ENCODE measurements around the gene MPC1.

MPC1 gene

DNA sequence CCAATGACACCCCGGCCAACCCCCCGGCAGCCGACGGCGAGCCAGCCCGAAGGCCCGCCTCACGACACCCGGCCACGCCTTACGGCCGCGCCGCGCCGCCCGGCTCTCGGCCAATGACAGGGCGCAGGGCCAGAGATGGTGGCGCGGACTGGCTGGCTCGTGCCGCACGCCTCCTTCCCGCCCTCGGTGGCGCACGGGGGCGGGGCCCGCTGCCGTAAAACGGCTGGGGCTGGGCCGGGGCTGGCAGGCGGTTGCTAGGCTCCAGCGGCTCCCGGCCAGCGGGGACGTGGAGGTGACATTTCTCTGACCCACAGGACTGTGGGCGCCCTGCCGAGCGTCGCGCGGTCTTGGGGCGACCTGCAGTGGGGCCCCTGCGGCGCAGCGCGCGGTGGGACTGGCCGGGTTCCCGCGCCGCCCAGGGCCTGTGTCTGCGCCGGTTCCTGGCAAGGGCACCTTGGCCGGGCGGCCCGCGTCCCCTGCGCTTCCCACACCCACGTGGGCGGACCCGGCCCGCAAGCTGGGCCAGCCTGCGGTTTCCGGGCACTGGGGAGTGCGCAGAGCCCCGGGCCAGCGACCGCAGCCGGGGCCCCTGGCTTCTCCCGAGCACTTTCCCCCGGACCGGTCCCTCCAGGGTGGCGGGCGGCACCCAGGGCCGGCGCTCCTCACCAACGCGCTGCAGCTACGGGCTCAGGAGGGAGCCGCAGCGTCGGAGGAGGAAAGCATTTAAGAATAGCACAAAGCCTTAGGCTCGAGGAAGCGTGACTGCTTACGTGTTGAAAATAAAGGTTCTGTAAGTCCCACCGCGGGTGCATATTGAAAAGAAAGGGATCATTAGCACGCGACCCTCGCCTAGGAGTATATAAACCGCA is at the start of gene MPC1:
TSS of gene MPC1 (minus strand) at position 8 of the 869 bp plus-strand sequence. CDS start 64 bp downstream, outside the sequence.
- DNase-seq (ENCODE audit: low read depth in 2 of 2, low spot score in 1 of 2), result peak; percentile 75 to 86

DNA sequence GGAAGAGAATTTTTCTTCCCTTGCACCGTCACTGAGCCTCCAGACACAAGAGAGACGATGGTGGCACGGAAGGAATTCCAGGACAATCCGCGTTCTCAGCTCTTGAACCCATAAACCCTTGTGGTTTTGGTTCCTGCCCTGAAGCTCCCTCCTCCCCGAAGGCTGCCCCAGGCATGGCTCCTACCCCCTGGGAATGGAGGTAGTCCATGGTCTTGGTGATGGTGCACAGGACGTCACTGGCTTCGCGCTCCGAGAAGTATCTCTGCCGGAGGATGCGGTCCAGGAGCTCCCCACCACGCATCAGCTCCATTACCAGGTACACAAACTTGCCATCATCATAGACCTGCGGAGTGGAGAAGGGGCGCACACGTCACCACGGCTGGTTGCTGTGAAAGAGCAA is 47.5 kb upstream of the MPC1 start:
- DNase-seq (ENCODE audit: low read depth in 2 of 2, low spot score in 1 of 2), result no peak

DNA sequence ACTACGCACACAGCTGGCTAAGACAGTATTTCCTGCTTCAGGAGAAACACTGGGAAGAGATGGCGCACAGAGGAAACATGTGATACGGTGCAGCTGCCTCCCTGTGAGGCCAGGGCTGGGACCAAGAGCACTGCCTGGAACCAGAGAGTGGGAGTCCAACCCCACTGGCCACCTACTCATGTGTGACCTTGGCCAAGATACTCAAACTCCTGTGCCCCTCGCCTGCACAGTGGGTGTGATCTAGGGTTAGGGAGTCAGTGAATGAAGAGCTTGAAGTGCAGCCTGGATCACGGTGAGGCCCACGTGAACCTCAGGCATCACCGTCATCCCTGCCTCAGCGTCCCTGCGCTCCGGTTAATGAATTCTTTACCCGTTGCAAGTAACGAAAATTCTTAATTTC is 41.7 kb upstream of the MPC1 start:
- no peak for DNase-seq (ENCODE audit: low read depth in 2 of 2, low spot score in 1 of 2)

DNA sequence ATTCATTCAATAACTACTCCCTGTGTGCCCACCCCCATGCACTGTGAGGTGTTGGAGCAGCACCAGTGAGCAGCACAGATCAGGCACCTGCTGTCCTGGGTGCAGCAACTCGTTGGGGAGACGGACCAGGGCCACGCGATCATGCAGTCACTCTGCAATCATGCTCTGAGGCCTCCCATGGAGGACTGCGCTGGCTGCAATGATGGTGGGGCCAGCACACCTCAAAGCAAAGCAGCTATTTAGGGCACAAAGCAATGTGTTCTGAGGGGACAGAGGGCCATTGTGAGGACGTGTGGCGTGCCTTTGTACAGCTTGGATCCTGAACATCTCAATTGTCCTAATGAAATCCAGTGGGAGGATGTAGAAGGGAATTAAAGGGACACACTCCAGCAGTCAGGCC is 41.0 kb upstream of the MPC1 start:
- no peak for DNase-seq (ENCODE audit: low read depth in 2 of 2, low spot score in 1 of 2)

DNA sequence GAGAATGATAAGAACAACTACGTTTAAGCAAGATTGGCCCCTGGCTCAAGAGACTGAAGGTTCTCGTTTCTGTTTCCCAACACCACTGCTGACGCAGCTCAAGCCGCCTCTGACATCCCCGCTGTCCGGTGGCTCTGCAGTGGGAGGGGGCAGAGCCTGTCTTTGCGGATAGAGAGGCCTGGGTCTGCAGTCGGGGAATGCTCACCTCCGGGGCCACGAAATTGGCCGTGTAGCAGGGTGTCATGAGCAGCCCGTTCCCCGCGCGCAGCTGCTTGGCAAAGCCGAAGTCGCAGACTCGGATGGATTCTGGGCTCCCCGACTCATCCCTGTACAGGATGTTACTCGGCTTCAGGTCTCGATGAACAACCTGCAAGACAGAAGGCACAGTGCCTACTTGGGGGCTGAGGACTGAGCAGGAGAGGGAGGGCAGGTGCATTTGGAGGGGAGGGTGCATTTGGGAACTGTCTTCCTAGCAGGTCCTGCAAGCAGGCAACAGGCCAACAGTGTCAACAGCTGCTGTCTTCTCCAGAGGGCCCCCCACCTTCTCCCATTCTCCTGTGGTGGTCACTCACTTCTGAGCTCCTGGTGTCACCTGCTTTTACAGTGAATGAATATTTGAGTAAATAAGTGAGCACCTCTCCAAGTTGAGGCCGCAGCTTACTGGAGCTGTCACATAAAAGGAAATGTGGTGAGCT is 40.5 kb upstream of the MPC1 start:
- no peak for DNase-seq (ENCODE audit: low read depth in 2 of 2, low spot score in 1 of 2)

DNA sequence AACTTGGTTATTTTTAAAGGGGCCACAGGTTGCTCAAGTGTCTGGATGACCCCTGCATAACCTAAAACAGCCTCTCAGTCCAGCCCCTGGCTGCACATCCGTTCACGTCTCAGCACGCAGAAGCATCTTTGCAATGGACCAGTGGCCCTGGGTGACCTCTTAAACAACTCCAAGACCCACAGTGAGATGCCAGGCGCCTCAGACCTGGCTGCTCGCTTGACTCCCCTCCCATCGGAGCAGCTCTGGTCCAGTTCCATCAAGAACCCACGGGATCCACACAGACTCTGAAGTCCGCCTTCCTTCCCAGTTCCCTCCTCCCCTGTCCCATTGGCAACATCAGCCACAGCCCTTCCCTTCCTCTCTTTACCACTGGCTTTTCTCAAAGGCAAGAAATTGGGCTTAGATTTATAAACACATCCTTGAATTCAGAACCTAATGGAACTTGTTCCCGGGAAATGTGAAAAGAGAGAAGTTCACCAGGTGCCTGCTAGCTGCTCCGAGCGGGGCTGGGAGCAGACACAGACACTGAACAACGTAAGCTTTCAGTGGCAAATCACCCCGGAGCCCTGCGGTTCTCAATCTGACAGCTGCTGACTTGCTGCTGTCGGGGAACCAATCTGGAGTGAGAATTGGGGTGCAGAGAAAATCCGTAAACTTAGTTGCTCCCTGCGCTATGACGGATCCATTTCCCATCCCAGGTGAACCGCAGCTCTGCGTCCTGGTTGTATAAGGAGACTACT is 39.6 kb upstream of the MPC1 start:
- DNase-seq (ENCODE audit: low read depth in 2 of 2, low spot score in 1 of 2), result no peak

DNA sequence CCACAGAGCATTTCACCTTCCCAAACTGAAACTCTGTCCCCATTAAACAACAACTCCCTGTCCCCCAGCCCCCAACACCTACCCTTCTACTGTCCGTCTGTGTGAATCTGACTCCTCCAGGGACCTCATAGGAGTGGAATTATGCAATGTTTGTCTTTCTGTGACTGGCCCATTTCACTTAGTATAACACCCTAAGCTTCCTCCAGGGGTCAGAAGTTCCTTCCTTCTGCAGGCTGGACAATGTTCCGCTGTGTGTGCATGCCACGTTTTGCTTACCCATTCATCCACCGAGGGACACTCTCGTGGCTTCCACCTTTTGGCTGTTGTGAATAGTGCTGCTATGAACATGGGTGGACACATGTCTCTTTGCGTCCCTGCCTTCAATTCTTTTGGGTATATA is 37.6 kb upstream of the MPC1 start:
- DNase-seq (ENCODE audit: low read depth in 2 of 2, low spot score in 1 of 2), result no peak

DNA sequence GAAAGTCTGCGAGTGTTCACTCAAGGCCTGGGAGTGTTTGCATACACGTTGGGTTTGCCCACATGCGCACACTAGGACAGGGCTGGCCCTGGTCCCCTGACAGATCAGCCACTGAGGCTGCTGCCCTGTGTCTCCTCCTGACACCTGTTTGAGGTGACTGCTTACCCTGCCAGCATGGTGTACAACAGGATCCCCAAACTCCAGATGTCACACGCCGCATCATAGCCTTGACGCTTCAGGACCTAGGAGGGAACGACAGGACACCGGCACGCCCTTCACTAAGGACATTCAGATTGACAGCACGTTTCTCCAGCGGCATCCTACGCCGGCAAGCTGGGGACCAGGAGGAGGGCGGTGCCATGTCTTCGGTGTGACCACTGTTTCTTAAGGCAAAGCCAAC is 37.0 kb upstream of the MPC1 start:
- DNase-seq (ENCODE audit: low read depth in 2 of 2, low spot score in 1 of 2), result no peak

- DNase-seq (ENCODE audit: low read depth in 2 of 2, low spot score in 1 of 2), result peak in 1 of 2 donors; percentile 49
Observed at GRCh38 chr6:166419286-166419685, 36.5 kb upstream of the MPC1 start.

GRCh38 chr6:166418691-166419143 is 36.0 kb upstream of the MPC1 start:
- DNase-seq (ENCODE audit: low read depth in 2 of 2, low spot score in 1 of 2), result no peak

GRCh38 chr6:166417285-166417691 is 34.5 kb upstream of the MPC1 start:
- DNase-seq (ENCODE audit: low read depth in 2 of 2, low spot score in 1 of 2), result no peak

GRCh38 chr6:166415833-166416347 is 33.1 kb upstream of the MPC1 start:
- DNase-seq (ENCODE audit: low read depth in 2 of 2, low spot score in 1 of 2), result no peak

DNA sequence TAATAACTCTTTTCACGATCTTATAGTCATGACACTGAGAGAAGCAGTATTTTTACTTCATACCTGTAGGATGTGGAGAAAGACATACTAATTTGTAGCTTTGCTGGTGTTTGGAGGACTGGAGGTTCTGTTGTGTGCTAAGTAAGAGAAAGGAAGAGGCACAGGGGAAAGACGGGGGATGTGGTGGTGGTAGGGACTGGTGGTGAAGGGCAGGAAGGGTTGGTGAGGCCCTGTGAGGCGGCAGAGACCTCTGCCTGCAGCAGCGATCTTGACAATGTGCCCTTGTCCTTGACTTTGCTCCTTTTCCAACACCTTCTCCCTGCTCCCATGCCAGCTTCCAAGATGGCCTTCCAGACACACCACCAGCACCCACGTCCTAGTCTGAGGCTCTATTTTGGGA is 32.6 kb upstream of the MPC1 start:
- no peak for DNase-seq (ENCODE audit: low read depth in 2 of 2, low spot score in 1 of 2)

DNA sequence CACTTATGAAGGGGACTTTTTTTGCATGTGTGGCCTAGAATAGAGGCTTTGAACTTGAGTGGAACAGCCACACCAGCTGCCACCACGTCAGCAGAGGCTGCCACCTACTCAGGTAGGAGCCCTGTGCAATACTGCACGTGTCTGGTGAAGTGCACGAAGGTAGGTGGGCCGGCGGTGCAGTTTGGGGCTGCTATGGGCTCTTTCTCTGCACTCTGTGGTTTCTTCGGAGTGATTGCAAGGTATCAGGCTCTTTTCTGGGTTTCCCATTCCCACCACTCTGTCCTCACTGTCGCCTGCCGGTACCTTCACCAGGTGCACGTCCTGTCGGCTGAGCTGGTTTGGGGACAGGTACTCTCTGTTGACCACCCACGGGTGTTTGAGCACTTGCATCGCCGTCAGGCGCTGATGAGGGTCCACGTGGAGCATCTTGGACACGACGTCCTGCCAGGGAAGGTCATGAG is 30.8 kb upstream of the MPC1 start:
- peak in 1 of 2 donors; percentile 28 for DNase-seq (ENCODE audit: low read depth in 2 of 2, low spot score in 1 of 2)

- DNase-seq (ENCODE audit: low read depth in 2 of 2, low spot score in 1 of 2), result no peak
Observed at GRCh38 chr6:166412911-166413384, 30.2 kb upstream of the MPC1 start.

- no peak for DNase-seq (ENCODE audit: low read depth in 2 of 2, low spot score in 1 of 2)
Observed at GRCh38 chr6:166412156-166412910, 29.6 kb upstream of the MPC1 start.

DNA sequence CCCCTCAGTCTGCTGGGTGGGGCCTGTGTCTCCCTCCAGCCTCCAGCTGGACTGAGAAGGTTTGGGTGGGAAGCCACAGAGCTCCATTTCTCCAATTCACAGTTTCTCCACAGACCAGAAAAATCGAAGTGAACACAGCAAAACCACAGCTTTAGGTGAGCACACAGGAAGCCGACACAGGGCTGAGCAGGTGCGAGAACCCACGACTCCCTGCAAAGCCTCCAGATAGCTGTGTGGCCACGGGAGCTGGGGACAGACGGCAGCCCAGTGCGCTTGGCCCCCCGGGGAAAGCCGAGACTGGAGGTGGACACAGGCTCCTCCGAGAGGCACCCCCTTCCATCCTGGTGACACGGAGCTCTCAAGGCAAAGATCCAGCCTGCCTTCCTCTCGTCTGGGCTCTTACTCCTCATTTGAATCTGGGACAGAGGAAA is 29.0 kb upstream of the MPC1 start:
- no peak for DNase-seq (ENCODE audit: low read depth in 2 of 2, low spot score in 1 of 2)

DNA sequence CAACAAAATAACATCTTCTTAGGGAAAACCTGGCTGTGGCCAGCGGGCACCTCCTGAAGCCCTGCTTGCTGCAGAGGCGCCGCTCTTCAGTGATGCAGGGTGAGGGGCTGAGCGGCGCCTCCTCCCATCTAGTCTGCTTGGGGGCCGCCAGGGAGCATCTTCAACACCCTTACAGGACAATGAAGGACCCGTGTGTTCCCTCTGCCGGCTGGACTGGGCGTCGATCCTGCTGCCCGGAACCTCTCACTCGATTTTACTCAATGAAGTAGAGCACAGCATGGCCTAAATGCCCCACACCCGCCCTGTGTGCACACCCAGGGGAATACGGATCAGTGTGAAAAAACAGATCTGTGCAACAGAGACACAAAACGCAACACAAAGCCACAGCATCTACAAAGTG is 28.5 kb upstream of the MPC1 start:
- DNase-seq (ENCODE audit: low read depth in 2 of 2, low spot score in 1 of 2), result no peak

DNA sequence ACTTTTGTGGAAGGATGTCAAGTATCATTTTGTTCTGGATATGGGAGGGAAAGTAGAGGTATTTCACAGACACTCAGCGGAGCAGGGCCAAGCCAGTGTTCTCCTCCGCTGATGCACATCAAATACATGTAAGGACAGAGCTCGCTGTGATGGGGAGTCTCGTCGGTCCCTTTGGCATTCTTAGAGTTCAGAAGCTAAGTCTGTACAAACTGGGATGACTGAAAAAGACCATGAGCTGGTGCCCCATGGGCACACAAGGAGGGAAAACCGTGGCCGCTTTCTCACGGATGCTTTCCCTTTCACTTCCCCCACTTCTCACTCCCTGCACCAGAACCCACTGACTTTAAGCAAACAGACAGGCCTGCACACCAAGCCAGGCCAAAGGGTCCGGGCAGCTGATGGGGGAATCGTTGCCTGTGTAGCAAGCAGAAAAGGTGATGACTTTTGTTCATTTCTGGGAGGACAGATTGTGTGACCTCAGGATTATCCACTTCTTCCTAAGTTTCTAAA is 27.7 kb upstream of the MPC1 start:
- DNase-seq (ENCODE audit: low read depth in 2 of 2, low spot score in 1 of 2), result no peak
